Activated gamma-delta T cell treated with Interleukin-2 at 50 U/mL for 16 hours (primary cell): ENCODE measurements around the gene DIP2C.
"Not testable (repeated sequence)": the region's sequence is repeated elsewhere in the genome, so short reads cannot be mapped to it uniquely, and the experiment has no call there.

Source experiments
- DNase-seq: peaks from one replicate; pipeline ENCODE4 v3.0.0-alpha.2; 2020

DIP2C gene

GRCh38 chr10:654647-654996, 34.8 kb downstream of the DIP2C start:
- no peak for DNase-seq

DNA sequence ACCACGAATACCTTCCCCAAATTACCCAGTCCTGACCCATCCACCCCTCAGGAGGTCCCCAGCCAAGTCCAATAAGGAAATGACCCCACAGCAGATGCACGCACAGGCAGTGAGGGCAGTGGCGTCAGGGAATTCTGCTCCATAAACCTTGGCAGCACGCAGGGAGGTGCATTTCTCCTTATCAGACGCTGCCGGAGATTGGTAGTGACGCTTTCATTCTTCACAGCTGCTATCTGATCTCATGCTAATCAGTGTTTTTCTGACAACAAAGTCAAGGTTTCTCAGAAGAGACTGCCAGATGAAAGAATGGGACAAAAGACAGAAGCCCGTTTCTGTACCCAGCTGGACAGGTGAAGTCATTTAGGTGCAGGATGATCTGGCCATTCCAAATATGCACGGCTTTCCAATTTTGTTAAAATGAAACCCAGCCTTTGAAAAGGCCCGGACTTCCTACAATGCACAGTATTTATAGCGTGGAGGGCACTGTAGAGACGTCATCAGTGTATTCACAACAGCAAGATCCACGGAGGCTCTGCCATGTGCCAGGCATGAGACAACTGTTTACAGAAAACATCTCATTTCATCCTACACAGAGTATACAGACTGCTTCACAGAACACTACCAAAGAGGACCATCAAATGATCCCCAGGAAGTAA, 35.3 kb downstream of the DIP2C start:
- DNase-seq, result no peak

GRCh38 chr10:652832-653459, 36.5 kb downstream of the DIP2C start:
- not testable (repeated sequence) for DNase-seq

DNA sequence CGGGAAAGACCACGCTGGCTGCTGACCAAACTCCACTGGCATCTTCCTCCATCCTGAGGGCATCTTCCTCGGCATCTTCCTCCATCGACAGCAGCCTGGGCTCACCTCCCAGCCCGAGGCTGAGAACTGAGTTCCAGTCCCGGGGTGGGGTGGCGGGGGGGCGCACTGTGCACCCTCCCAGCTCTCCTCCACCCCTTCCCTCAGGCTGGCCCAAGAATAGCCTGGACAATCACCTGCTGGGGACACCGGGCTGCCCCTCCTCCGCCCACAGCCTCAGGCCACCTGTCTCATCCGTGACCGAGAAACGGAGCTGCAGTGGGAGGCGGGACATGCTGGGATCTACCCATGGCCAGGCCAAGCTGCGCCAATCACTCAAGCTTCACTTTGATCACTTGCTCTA, 37.2 kb downstream of the DIP2C start:
- no peak for DNase-seq

GRCh38 chr10:651692-652091, 37.8 kb downstream of the DIP2C start:
- no peak for DNase-seq

- DNase-seq, result no peak
These were observed 38.4 kb downstream of the DIP2C start for GRCh38 chr10:650886-651615.

DNA sequence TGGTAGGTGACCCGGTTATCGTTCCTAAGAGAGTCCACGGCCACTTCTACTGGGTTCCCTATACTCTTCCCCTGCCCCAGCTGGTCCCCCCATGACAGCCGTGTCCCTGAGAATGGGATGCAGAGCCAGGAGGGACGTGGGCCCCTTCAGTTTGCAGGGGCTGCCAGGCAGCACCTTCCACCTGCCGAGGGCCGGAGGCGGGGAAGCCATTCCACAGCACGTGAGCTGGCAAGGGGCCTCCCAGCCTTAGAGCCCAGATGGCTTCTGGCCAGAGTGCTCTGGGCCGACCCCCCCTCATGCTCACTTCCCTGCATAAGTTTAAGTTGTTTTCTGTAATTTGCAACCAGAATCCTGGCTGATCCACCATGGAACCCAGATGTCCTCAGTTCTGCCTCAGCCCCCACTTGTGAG, 39.0 kb downstream of the DIP2C start:
- DNase-seq, result no peak

- no peak for DNase-seq
These were observed 39.5 kb downstream of the DIP2C start for GRCh38 chr10:649798-650440.

DNA sequence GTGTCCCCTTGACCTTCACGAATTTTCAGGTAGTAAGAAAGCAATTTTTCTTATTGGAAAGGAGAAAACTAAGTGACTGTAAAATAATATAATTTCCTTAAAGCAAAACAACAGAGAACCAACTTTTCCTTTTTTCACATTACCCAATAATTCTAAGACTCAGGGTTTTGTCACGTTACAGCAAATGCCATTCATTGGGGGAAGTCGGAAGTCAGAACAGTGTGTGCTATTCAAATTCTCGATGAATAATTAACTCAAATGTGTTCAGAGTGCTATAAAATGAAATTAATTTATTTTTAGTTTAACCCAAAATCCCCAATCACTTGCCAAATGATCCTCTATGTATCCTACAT, 40.0 kb downstream of the DIP2C start:
- DNase-seq, result no peak

- not testable (repeated sequence) for DNase-seq
These were observed 42.4 kb downstream of the DIP2C start for GRCh38 chr10:647019-647418.

GRCh38 chr10:646118-646524, 43.3 kb downstream of the DIP2C start:
- DNase-seq, result no peak

DNA sequence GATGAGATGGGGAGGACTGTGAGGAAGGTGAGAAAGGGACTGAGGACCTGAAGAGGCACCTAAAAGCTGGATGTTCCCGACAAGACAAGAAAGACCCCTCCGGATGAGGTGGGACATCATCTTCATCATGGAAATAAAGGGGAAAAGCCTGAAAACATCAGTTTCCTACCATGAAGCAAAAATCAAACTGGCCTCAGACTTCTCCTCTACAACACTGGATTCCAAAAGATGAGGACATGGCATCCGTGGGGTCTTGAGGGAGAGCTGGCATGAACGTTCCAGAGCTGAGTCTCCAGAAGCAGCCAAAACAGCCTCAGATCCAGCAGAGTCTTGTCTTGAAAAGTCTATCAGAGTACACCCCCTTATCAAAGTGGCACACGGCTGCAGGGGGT, 44.5 kb downstream of the DIP2C start:
- no peak for DNase-seq

DNA sequence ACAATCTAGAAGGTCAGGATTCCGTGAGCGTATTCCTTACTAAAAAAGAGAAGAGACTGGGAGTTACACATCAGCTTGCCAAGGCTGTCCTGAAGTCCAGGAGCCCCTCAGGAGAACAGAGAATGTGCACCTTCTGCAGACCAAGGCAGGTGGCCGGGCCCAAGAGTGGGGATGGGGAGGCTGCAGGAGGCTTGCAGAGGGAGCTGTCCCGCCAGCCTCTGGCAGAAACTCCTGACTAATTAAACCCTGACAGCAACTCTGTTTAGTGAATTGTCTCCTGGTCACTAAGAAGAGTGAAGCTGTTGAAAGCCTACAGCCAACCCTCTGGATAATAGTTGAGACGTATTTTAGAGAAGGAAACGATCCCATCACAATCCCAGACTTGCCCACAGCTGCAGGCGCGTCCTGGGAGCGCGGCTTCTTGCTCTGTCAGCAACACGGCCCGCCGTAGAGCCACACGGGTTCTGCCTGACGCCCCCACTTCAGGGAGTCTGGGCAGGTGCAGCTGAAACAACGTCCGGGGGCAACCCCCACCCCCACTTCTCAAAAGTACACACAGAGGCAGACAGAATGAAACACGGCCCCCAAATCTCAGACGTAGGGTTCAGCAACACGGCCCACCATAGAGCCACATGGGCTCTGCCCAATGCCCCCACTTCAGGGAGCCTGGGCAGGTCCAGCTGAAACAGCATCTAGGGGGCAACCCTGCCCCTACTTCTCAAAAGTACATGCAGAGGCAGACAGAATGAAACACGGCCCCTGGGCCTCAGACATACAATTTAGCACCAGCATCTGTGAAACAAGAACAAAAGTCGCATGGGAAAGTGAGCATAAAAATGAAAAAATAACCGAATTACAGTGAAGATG, 45.2 kb downstream of the DIP2C start:
- DNase-seq, result no peak

- no peak for DNase-seq
These were observed 47.1 kb downstream of the DIP2C start for GRCh38 chr10:642186-642890.

GRCh38 chr10:641149-642010, 48.1 kb downstream of the DIP2C start:
- DNase-seq, result no peak

- DNase-seq, result no peak
These were observed 48.8 kb downstream of the DIP2C start for GRCh38 chr10:640673-641045.

DNA sequence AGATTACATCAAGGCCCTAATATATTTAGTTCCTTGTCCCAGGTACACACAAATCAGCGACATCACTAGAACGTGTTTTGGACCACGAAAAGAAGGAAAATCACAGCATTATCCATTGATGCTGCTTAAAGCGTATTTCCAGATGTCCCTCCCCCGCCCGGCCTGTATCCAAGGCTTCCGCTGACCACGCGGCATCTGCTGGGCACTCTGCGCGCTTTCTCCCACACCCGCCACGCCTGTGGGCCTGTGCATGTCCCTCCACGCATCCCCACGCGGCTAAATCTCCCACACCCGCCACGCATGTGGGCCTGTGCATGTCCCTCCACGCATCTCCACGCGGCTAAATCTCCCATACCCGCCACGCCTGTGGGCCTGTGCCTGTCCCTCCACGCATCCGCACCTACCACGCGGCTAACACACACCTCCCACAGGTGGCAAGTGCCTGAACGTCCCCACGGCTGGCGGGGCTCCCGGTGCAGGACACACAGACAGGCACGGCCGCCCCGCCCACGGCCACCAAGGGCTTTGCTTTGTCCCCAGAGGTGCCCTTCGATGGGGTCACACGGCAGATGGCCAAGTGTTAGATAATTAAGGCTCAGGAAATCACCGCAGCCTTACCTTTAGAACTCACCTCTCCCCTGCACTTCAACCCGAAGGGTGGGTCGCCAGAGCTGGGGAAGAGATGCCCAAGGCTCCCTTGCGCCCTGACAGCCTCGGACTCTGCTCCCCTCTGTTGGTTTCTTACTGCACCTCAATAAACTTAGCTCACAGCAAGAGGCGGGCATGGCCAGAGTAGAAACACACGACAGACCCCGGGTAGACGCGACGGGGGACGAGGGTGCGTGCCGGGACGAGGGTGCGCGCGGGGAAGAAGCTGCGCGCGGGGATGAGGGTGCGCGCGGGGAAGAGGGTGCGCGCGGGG, 49.5 kb downstream of the DIP2C start:
- DNase-seq, result no peak

DNA sequence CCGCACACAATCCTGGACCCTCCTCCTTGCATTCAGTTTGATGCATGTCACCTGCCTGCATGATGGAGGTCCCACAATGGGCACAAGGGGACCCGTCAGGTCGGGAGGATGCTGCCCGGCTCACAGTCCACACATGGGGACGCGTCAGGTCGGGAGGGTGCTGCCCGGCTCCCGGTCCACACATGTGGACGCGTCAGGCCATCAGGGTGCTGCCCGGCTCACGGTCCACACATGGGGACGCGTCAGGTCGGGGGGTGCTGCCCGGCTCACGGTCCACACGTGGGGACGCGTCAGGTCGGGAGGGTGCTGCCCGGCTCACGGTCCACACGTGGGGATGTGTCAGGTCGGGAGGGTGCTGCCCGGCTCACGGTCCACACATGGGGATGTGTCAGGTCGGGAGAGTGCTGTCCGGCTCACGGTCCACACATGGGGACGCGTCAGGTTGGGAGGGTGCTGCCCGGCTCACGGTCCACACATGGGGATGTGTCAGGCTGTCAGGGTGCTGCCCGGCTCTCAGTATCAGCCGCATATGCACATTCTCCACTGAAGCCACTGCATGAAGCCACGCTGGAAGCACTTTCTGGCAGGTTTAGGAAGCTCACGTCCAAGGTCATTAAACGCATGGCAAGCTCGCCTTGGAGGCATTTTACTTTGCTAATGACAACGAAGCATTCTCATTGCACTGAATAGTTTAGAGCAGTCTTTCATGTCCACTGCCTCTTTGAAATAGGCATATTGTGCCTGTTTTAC, 50.3 kb downstream of the DIP2C start:
- no peak for DNase-seq

DNA sequence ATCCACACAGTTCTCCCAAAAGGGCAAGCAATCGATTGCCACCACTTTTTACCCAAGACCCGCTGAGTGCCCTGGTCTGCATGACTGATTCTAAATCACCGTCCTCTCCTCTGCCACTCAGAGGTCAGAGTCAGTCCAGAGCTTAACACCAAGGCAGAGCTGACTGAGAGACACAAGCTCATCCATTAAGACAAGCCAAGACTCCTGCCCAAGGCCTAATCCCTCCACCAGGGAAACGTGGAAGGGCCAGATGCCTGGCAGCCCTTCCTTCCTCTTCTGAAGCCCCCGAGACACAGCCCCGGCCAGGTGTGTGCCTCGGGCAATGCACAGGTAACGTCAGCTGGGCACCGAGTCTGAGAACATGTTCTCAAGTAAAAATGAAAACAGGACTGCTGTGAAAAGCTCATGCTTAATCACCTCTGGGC, 51.7 kb downstream of the DIP2C start:
- DNase-seq, result no peak
